Uterus (tissue), 4 donors: ENCODE data around the gene IPO8. TPM values are rescaled to one million over a fixed set of nuclear protein-coding genes. Genes with fewer than 3 reads are reported as not detected.
"Not testable (repeated sequence)": the region's sequence is repeated elsewhere in the genome, so short reads cannot be mapped to it uniquely, and the experiment has no call there.

Experiments
- DNase-seq, 2 donors: peaks; one replicate each; pipeline ENCODE4 v3.0.0-alpha.2; 2019 to 2020
- H3K27ac ChIP-seq, 2 donors: fragments of 200-600 bp; sonication (generic); 1 replicate in 1 of 2; 2 replicates in 1 of 2; pipeline ENCODE4 v1.5.1; 2016 to 2018
- H3K27me3 ChIP-seq, 2 donors: fragments of 200-600 bp; sonication (generic); one replicate each; pipeline ENCODE4 v1.5.1; 2018 to 2019; ENCODE audit warnings: control low read depth in 1 of 2
- H3K36me3 ChIP-seq, 2 donors: fragments of 200-600 bp; sonication (generic); one replicate each; pipeline ENCODE4 v1.5.1; 2019; ENCODE audit warnings: control low read depth in 1 of 2
- H3K4me1 ChIP-seq, 2 donors: fragments of 200-600 bp; sonication (generic); one replicate each; pipeline ENCODE4 v1.5.1; 2018 to 2019; ENCODE audit warnings: control low read depth in 1 of 2
- H3K4me3 ChIP-seq, 2 donors: fragments of 200-600 bp; sonication (generic); 1 replicate in 1 of 2; 2 replicates in 1 of 2; pipeline ENCODE4 v1.5.1; 2018 to 2019; ENCODE audit warnings: mild to moderate bottlenecking in 1 of 2
- H3K9me3 ChIP-seq, 2 donors: fragments of 200-600 bp; sonication (generic); one replicate each; pipeline ENCODE4 v1.5.1; 2019; ENCODE audit warnings: control low read depth in 1 of 2
- CTCF ChIP-seq, 4 experiments: fragments of 200-600 bp in 2 of 4; fragments of 450-650 bp in 2 of 4; sonication (generic) in 2 of 4; IDR thresholded peaks; one replicate each; pipeline ENCODE4 v1.5.1; 2016 to 2019; ENCODE audit warnings: antibody characterized with exemption in 4 of 4, mild to moderate bottlenecking in 2 of 4, moderate library complexity in 1 of 4
- POLR2A ChIP-seq, 2 donors: fragments of 450-650 bp; IDR thresholded peaks; one replicate each; pipeline ENCODE4 v1.6.1; 2016; ENCODE audit warnings: antibody characterized with exemption in 2 of 2, mild to moderate bottlenecking in 1 of 2, moderate library complexity in 1 of 2
- intact Hi-C: fragments of 100-400 bp; cut with DNase I; formaldehyde crosslinking; loops from one replicate; pipeline ENCODE4 v1.15.1; 2023; ENCODE audit warnings: low total_unique reads
- total RNA-seq, 4 donors: library from RNA; depleted of rRNA in 3 of 4; stranded (reverse); fragments of >200 nt in 3 of 4; gene quantifications; one replicate each; pipeline versions ENCODE4 v1.1.0 to v1.2.4, GENCODE V29; 2014 to 2023
- donor health status: DM: yes; HTN: yes; CAD: no.

IPO8 gene
- total RNA-seq, 4 donors from 2014 or later = 11.0 to 53.1 (median 34.2) TPM

GRCh38 chr12:30622509-30622908 is 73.2 kb downstream of the IPO8 start:
- DNase-seq = no peak
- Histone ChIP-seq H3K27ac (no peak overlapping the region), H3K4me3 (no peak overlapping the region), H3K9me3 (no peaks in the 10 kb centered on the region), H3K4me1 (no peaks in the 10 kb centered on the region), H3K27me3 (no peaks in the 10 kb centered on the region), H3K36me3 (no peaks in the 10 kb centered on the region)
- TF ChIP-seq POLR2A (IDR thresholded peaks at IDR 0.05) (no peak), CTCF (IDR thresholded peaks at IDR 0.05) (no peak)
- intact Hi-C loops = no loop called here

- intact Hi-C loops, H3K27me3 ChIP-seq, H3K4me1 ChIP-seq, H3K27ac ChIP-seq, DNase-seq, H3K36me3 ChIP-seq, H3K9me3 ChIP-seq, H3K4me3 ChIP-seq: not testable (repeated sequence)
Measured at GRCh38 chr12:30621663-30622241, 73.9 kb downstream of the IPO8 start.

GRCh38 chr12:30617346-30618016 is 78.2 kb downstream of the IPO8 start:
- DNase-seq = no peak
- H3K4me3 ChIP-seq = no peak overlapping the region
- no peaks in the 10 kb centered on the region for H3K27me3 ChIP-seq
- no peak for TF ChIP-seq CTCF (IDR thresholded peaks at IDR 0.05)
- TF ChIP-seq POLR2A (IDR thresholded peaks at IDR 0.05) = no peak
- H3K4me1 ChIP-seq = no peaks in the 10 kb centered on the region
- intact Hi-C loops = no loop called here
- H3K9me3 ChIP-seq = no peaks in the 10 kb centered on the region
- H3K27ac ChIP-seq = no peak overlapping the region
- H3K36me3 ChIP-seq = no peaks in the 10 kb centered on the region

- H3K36me3 ChIP-seq = no peaks in the 10 kb centered on the region
- H3K27ac ChIP-seq = no peak overlapping the region
- H3K9me3 ChIP-seq = no peaks in the 10 kb centered on the region
- intact Hi-C loops = no loop called here
- TF ChIP-seq POLR2A (IDR thresholded peaks at IDR 0.05) = no peak
- no peak for TF ChIP-seq CTCF (IDR thresholded peaks at IDR 0.05)
- no peaks in the 10 kb centered on the region for H3K4me1 ChIP-seq
- H3K4me3 ChIP-seq = no peak overlapping the region
- H3K27me3 ChIP-seq = no peaks in the 10 kb centered on the region
- no peak for DNase-seq
Measured at GRCh38 chr12:30614031-30614430, 81.6 kb downstream of the IPO8 start.

- Histone ChIP-seq H3K27me3 (no peaks in the 10 kb centered on the region), H3K36me3 (no peaks in the 10 kb centered on the region), H3K9me3 (no peaks in the 10 kb centered on the region), H3K4me3 (no peak overlapping the region), H3K27ac (no peak overlapping the region), H3K4me1 (no peaks in the 10 kb centered on the region)
- no peak for DNase-seq
- TF ChIP-seq CTCF (IDR thresholded peaks at IDR 0.05) = no peak
- no peak for TF ChIP-seq POLR2A (IDR thresholded peaks at IDR 0.05)
- intact Hi-C loops = no loop called here
Measured at GRCh38 chr12:30613119-30613830, 82.4 kb downstream of the IPO8 start.
